Osteocyte (in vitro differentiated cells): ENCODE measurements around the gene BBS12. TPM values are rescaled to one million over a fixed set of nuclear protein-coding genes. Genes with fewer than 3 reads are reported as not detected.

ENCODE experiments used
- DNase-seq: peaks from one replicate; pipeline ENCODE4 v3.0.0; 2021; ENCODE audit warnings: mixed read lengths; ENCODE audit not compliant: unreplicated experiment; ENCODE audit errors: extremely low spot score
- H3K27ac Mint-ChIP-seq: one replicate; pipeline ENCODE4 v1.8.0; 2021; ENCODE audit warnings: mild to moderate bottlenecking, mixed read lengths; ENCODE audit not compliant: unreplicated experiment
- H3K27me3 Mint-ChIP-seq: one replicate; pipeline ENCODE4 v1.8.0; 2021; ENCODE audit warnings: mixed read lengths; ENCODE audit not compliant: unreplicated experiment
- H3K36me3 Mint-ChIP-seq: one replicate; pipeline ENCODE4 v1.8.0; 2021; ENCODE audit warnings: mixed read lengths; ENCODE audit not compliant: unreplicated experiment
- H3K4me1 Mint-ChIP-seq: one replicate; pipeline ENCODE4 v1.8.0; 2021; ENCODE audit warnings: mixed read lengths; ENCODE audit not compliant: unreplicated experiment
- H3K4me3 Mint-ChIP-seq: one replicate; pipeline ENCODE4 v1.8.0; 2021; ENCODE audit warnings: mild to moderate bottlenecking, moderate library complexity, mixed read lengths; ENCODE audit not compliant: unreplicated experiment
- H3K9me3 Mint-ChIP-seq: one replicate; pipeline ENCODE4 v1.8.0; 2021; ENCODE audit warnings: mixed read lengths; ENCODE audit not compliant: unreplicated experiment
- CTCF ChIP-seq: fragments of 200-600 bp; sonication (generic); IDR thresholded peaks from 2 replicates; pipeline ENCODE4 v1.5.0; 2021; ENCODE audit warnings: antibody characterized with exemption, mild to moderate bottlenecking, moderate library complexity
- total RNA-seq: library from RNA; stranded (reverse); gene quantifications from 2 replicates; pipeline ENCODE4 v1.2.1, GENCODE V29; 2021

Gene BBS12
- total RNA-seq, 1 donor from 2014 or later, result 3.3 TPM

GRCh38 chr4:122771724-122772123 is 39.2 kb downstream of the BBS12 start:
- DNase-seq, result no peak
- no peaks in the 10 kb centered on the region for H3K9me3 Mint-ChIP-seq
- no peaks in the 10 kb centered on the region for H3K27me3 Mint-ChIP-seq
- H3K4me1 Mint-ChIP-seq, result peaks cover 13% of the 10 kb centered on the region
- no peak overlapping the region for H3K4me3 Mint-ChIP-seq
- H3K36me3 Mint-ChIP-seq, result no peaks in the 10 kb centered on the region
- H3K27ac Mint-ChIP-seq, result no peak overlapping the region
- no peak for TF ChIP-seq CTCF

- peaks cover 17% of the 10 kb centered on the region for H3K4me1 Mint-ChIP-seq
- no peaks in the 10 kb centered on the region for H3K36me3 Mint-ChIP-seq
- DNase-seq, result no peak
- no peaks in the 10 kb centered on the region for H3K9me3 Mint-ChIP-seq
- H3K27ac Mint-ChIP-seq, result peak overlapping the region; percentile 19
- H3K4me3 Mint-ChIP-seq, result no peak overlapping the region
- TF ChIP-seq CTCF, result no peak
- H3K27me3 Mint-ChIP-seq, result no peaks in the 10 kb centered on the region
These were observed 39.8 kb downstream of the BBS12 start for GRCh38 chr4:122772311-122772710.

- TF ChIP-seq CTCF, result no peak
- H3K4me3 Mint-ChIP-seq, result no peak overlapping the region
- no peak overlapping the region for H3K27ac Mint-ChIP-seq
- no peak for DNase-seq
- H3K9me3 Mint-ChIP-seq, result no peaks in the 10 kb centered on the region
- no peaks in the 10 kb centered on the region for H3K27me3 Mint-ChIP-seq
- no peaks in the 10 kb centered on the region for H3K36me3 Mint-ChIP-seq
- H3K4me1 Mint-ChIP-seq, result peaks cover 24% of the 10 kb centered on the region
These were observed 40.5 kb downstream of the BBS12 start for GRCh38 chr4:122772986-122773385.

GRCh38 chr4:122775039-122775438 is 42.5 kb downstream of the BBS12 start:
- H3K27ac Mint-ChIP-seq, result no peak overlapping the region

More at GRCh38 chr4:122775039-122775438, 42.5 kb downstream of the BBS12 start:
- DNase-seq, result no peak
- H3K9me3 Mint-ChIP-seq, result no peaks in the 10 kb centered on the region
- H3K27me3 Mint-ChIP-seq, result no peaks in the 10 kb centered on the region
- H3K4me3 Mint-ChIP-seq, result no peak overlapping the region
- H3K36me3 Mint-ChIP-seq, result no peaks in the 10 kb centered on the region
- TF ChIP-seq CTCF, result no peak
- peaks cover 32% of the 10 kb centered on the region for H3K4me1 Mint-ChIP-seq
